Measurements from ENCODE around the gene PAH.
A peak's percentile ranks its signal among the peaks of the same experiment; 100 is the strongest.

Gene PAH

DNA sequence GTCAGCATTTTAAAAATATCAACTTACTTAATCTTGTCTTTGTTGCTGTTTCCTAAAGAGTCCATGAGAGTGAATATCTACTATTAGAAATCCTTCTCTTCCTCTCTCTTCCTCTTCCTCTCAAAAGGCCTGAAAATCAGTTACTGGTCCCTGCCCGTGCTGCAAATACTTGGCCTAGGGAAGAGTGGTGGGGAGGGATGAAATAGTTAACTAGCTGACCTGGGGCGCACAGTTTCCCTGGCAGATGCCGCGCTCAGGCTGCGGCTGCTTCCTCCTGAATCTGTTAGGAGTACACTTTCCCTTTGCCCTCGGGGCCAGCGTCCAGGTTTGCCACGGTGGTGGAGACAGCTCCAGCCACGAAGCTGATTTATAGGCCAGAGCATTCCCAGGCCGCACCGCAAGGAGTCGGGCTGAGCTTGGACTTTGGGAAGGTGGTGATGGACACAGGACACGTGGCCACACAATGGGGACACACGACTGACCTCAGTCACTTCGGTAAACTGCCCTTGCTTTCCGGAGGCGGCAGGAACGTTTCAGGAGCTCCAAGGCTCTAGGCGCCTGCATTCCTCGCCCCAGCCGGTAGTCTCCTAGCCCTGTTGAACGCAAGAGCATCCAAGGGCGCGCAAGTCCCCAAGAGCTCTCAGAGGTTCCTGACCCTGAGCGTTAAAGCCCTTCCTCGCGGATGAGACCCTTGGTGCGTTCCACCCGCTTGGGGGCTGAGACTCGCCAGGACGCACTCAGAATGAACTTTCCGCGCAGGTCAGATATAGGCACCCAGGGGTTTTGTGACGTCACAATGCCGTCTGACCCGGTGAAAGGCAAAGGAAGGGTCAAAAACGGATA, 33.3 kb upstream of the PAH start:
- no peak for DNase-seq

DNA sequence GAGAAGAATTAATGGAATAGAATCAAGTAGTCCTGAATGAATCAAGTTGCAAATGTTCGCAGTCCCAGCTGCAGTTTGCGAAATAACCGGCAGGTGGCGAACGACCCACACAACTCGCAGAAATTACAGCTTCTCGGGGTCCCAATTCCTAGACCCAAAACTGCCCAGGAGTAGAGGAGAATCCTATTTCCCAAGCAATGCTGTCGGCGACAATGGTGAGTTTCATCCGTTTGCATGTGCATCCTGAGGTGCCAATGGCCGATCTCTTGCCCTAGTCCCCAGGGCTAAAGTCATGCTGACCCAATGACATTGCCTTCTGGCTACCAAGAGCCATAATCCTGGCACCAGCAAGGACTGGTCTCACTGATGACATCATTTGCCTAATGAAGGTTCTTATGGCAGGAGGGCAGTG, 31.9 kb upstream of the PAH start:
- DNase-seq = peak; percentile 36

DNA sequence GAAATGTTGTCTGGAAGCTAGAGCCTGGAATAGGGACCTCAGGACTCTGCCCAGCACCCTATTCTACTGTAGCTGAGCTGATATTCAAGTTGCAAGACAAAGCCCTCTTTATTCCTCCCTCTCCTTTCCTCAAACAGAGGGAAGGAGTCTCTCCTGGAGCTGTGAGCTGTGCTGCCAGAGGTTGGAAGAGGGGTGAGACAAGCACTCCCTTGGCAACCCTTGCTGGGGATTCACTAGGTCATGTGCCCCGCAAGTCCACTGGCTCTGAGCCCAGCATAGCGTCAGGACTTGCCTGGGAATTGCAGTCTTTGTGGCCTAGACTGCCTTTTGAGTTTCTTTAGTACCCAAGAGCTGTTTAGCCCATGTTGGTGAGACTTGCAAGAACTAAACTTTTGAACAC, 29.0 kb upstream of the PAH start:
- no peak for DNase-seq

DNA sequence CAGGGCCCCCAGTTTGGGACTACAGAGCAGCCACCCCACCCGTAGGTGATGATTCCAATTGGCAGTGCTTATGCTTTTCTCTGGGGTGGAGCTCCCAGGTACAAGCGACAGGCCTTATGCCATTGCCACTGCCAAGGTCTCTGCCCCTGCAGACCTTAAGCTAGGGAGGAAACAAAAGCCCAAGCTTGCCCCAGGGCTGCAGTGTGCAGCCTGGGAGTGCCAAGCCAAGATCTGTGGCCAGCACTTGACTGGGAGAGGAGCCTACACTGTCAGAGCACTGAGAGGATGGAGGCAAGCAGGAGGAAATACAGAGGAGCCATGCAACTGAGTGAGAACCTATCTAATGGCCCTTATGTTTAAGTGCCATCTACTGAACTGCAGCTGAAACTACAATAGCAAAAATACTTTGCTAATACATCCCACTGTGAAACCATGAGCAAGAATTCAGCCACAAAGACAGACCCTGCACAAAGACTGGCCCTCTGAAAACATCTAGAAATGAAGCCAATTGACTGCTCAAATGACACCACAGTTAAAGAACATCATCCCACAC, 22.7 kb upstream of the PAH start:
- DNase-seq = no peak

DNA sequence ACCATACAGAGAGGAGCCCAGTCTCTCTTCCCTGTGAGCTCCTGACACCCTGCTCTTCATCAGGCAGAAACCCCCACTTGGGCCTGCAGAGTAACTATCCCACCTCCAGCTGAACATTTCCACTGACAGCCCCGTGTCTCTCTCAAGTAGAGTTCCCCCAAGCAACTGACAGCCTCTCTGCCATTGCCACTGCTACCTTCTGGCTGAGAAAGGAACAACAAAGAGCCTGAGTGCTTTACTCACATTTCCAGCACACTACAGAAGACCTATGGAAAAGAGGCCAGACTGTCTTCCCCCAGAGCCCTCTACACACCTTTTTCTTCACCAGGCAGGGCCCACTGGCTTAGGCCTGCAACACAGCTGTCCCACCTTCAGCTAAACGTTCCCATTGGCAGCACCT, 22.0 kb upstream of the PAH start:
- DNase-seq = no peak

DNA sequence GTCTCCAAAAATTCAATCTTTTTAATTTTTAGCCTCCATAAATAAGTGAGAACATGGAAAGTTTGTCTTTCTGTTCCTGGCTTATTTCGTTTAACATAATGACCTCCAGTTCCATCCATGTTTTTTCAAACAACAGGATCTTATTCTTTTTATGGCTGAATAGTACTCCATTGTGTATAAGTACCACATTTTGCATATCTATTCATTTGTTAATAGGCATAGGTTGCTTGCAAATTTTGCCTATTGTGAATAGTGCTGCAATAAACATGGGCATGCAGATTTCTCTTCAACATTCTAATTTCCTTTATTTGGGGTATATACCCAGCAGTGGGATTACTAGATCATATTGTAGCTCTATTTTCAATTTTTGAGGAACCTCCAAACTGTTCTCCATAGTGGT, 16.1 kb upstream of the PAH start:
- no peak for DNase-seq

DNA sequence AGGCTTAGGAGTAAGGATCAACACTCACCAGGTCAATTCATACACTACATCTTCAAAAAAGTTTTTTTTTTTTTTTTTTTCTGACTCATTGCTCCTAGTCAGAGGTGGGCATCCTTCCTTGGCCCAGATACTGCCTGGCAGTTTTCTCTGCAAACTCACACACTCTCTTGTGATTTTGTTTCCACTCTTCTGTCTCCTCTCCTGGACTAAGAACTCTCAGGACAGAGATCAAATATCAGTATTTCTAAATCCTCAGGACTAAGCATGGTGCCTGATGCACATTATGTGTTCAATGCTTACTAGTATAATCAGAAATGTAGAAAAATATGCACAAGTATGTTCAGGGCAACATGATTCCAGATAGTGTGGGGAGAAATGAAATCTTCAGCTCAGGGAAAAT, 10.2 kb upstream of the PAH start:
- no peak for DNase-seq

DNA sequence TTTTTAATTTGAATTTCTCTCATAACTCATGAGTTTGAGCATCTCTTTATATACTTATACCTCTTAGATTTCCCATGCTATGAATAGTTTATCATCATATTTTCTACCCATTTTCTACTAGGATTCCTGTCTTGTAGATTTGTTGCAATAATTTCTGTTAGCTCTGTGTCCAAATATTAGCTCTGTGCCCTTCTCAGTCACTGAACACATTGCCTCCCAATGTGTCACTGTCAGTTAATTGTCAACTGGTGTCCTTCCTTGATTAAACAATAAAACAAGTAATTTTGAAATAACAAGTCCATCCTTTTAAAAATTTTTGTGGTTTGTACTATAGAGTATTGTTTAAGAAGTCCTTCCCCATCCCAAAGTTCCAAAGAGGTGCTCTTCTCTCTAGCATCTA, 4.2 kb upstream of the PAH start:
- DNase-seq = no peak

DNA sequence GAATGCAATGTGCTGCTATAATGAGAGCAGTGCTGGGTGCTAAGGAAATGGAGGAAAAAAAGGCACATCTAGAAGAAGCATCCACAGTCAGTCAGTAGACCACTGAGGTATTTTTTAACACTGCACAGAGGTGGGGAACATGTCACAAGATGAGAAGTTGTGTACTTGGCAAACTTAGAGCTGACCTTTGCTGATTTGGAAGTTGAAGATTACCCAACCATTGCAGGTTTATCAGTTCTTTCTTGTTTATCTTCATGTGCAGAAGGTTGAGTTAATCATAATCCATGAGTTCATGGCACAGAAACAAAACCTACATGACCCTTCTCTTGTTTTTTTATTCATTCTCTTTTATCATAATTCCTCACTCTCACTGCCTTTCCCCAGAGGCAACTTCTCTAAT, 3.2 kb upstream of the PAH start:
- no peak for DNase-seq

DNA sequence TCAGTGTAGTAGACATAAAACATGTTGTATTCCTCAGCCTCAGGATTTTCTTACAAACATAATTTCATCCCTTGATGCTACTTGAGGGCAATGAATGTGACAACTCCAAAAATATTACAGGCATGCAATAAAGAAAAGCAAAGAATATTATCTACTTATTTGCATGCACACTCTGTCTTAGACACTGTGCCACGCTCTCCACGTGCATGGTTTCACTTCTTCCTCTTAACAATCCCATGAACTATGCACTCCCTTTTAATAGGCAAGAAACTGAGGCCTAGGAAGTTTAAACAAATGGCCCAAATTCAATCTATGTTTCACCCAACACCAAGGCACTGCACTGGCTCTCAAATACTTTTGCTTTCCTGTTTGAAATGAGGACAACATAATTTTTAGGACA, 1.8 kb upstream of the PAH start:
- no peak for DNase-seq

DNA sequence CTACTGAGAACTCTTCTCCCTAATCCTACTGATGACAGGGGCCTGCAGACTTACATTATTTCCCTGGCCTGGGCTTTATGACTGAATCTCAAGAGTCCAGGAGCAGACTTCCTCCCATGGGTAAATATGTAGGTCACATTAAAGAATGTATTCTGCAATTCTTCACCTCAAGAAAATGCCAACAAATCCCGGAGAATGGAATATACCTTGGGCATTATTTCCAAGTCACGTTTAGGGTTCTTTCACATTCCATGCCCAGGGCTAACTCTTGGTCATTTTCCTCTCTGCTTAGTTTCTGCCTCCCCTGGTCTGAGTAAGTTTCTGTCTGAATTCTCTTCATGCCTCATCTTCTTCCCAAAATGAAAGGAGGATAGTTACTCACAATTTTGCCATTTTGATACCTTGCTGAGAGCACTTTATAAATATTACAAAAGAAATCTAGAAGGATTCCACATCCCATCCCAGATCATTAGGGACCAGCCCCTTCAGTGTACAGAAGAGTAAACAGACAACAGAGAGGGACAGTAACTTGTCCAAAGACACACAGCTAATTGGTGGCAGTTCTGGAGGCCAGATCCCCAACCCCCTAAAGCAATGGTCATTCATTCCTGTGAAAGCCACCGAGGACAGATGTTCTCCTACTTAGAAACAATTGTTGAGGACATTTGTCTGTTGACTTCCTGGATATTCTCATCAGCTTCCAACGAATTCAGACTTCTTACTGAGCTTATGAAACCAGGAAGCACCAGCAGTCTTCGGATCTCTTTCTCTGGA, 605 bp downstream of the PAH start:
- no peak for DNase-seq

DNA sequence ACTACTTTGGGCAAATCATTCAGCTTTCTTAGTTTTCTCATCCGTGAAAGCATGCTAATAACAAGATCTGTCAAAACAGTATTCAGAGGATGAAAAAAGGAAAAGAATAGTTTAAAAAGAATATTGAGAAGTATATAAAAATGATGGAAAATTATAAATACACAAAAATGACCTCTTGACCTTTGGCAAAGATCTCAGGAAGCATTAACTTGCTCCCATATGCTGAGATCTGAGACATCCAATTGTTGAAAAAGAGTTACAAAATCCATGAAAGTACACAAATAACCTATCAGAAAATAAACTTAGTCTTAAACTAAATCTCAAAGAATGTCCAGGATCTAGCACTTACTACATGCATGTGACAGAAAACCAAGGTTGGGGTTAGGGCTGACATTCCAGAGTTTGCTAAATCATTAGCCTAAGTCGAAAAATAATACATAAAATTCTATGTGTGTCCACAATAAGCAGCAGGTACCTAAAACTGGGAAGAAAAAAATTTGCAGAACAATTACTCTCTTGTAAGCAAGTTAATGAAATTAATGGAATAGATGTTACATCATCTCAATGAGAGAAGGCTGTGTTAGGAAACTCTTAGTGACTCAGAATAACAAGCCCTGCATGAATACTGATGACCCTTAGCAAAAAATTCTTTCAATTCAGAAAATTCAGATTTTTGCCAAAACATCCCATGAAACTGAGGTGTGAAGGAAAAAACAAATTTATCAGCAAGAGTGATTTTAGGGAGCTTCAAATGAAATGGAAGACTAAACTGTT, 3.4 kb downstream of the PAH start:
- no peak for DNase-seq

DNA sequence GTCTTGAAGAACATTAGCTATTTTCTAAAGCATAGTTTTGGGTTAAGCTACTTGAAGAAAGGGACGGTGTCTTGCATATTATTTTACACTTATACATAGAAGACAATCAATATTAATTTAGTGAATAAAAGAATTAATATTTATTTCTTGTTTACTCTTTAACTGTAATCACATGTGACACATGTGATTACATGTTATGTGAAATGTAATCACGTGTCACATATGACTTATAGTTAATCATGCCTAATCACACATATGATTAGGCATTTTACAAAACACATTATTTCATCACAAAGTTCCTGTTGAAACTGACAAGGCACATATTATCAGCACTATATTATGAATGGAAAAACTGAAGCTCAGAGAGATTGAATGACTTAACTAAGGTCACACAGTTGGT, 4.8 kb downstream of the PAH start:
- no peak for DNase-seq

DNA sequence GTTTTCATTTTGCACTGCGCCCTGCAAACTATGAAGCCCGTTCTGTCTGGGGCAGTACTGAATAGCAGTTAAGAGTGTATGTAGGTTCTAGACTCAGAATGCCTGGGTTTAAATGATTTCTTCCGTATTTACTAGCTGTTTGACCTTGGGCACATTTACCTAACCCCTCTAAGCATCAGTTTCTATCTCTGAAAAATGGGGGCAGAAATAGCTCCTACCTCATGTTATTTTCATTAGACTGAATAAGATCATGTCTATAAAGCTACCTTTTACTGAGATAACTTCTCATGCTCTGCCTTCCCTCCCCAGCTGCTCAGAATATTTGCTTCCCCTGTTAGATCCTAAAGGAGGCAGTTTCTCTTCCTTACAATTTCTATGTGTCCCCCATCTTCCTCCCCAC, 5.7 kb downstream of the PAH start:
- DNase-seq = no peak

DNA sequence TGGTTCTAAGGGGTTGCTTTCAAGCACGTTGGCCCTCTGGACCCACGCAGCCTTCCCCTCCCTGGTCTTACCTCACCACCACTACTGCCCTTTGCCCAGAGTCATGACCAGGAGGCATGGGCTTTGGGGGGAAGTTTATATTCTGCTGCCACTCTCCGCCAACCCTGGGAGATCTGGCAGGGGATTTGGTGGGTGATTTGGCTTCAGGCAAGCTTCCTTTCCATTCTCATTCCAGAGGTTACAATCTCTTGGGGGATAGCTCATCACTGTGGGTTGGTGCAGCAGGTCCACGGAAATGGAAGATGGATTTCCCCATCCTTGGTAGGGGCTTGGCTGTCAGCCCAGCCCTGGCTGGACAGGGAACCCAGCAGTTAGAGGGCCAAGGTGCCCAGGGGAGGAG, 6.3 kb downstream of the PAH start:
- DNase-seq = no peak

DNA sequence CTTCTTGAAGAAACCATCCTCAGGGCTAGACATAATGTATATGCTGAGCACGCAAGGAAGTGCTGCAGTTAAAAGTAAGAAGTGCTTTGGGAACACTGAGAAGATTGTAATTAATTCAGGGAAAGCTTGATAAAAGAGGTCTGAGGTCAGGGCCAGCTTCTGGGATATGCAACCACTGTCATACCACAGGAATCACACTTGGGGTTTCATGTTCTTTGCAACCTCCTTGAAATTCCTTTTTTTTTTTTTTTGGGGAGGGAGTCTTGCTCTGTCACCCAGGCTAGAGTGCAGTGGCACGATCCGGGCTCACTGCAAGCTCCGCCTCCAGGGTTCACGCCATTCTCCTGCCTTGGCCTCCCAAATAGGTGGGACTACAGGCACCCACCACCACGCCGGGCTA, 6.9 kb downstream of the PAH start:
- no peak for DNase-seq

DNA sequence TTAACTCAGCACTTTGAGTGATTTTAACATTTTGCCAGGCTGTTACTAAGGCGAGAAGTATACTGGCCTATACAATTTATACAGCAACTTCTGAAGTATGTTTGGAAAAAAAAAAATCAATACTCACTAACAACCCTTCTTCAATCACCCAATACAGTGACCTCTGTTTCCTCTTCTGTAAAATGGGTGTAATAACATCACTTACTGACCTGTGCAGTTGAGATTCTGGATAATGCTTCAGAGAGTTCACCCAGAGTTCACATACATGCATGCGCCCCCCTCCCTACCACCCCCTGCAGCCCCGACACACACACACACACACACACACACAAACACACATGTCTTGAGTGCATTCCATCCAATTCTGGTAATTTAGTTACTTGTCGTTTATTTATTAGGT, 9.1 kb downstream of the PAH start:
- no peak for DNase-seq

DNA sequence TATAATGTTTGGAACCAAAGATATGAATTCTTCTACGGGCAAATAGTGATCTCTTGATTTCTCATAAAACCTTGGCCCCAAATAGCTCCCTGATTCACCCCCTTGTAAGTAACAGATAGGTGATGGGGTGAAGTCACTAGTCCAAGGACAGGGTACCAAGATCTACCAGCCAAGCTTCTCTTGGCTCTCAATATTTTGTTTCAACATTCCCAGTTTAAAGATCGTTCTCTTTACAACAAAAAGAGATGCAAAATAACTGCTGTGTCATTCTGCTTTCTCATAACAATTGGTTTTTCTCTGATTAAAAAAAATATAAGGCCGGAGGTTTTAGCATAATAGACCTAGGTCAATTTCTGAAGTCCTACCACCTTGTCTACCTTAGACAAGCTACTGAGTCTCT, 11.8 kb downstream of the PAH start:
- DNase-seq = no peak

DNA sequence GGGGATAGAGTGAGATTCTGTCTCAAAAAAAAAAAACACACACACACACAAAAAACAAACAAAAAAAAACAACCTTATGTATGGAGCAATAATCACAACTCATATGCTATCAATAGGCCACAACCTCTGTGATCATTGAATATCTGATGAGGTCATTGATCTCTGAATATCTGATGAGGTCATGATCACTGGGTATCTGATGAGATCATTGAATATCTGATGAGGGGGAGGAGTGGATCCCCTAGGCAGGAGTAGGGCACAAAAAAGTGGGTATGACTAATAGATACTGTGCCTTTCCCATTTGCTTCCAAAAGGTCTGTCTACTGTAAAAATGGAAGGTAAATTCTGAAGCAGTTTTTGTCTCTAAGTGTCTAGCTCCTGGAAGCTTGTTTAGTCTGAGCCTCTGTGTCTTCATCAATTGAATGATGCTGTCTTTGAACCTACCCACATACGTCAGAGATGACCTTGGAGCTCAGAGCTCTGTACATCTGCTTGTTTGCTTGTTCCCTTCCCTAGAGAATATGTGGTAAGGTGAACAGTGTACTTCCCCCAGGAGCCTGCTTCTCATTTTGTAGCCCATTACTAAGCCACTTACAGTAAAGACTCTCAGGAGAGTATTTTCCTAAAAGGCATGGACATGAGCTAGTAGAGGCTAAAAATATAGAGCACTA, 13.6 kb downstream of the PAH start:
- DNase-seq = no peak

DNA sequence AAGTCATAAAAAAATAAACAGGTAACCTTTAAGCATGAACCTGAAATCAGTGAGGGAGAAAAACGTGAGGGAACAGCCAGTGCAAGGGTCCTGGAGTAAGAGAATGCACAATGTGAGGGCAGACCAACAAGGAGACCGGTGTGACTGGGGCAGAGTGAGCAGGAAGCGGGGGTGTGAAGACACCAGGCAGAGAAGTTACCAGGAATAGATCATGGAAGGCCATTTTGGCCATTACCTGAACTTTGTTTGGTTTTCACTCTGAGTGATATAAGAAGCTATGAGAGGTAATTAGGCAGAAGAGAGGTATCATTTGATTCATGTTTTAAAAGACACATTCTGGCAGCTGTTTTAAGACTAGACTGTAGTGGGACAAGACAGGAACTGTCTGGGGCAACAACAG, 15.0 kb downstream of the PAH start:
- no peak for DNase-seq

DNA sequence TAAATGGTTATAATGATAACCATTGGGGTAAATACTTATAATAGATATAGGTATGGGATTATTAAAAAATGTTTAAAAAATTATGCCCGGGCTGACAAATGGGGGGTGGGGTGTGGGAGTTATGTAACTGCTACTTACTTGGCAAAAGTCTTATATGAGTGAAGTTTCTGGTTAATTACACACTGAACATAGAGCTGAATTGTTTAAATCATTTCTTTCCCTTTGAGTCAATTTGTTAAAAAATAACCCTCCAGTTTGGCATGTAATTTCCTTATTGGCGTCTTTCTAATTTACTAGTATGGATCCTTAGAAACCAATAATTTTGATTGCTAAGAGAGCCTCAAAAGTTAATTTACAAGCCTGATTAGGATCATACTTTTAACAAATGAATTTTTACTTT, 16.7 kb downstream of the PAH start:
- no peak for DNase-seq

DNA sequence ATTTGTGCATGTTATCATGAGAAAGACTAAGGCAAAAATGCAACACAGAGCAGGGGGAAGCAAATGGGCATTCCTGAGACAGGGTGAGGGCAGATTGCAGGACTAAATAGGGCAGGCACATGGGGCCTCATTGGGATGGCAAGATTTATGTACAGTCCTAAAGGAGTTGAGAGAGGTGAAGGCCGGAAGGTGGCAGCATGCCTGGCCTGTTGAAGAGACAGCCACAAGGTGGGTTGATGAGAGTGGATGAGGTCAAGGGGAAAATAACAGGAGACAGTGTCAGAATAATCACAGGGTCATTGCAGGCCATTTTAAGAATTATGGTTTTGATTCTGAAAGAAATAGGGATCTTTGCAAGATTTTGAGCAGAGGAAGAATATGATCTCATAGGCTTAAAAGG, 21.0 kb downstream of the PAH start:
- DNase-seq = no peak

DNA sequence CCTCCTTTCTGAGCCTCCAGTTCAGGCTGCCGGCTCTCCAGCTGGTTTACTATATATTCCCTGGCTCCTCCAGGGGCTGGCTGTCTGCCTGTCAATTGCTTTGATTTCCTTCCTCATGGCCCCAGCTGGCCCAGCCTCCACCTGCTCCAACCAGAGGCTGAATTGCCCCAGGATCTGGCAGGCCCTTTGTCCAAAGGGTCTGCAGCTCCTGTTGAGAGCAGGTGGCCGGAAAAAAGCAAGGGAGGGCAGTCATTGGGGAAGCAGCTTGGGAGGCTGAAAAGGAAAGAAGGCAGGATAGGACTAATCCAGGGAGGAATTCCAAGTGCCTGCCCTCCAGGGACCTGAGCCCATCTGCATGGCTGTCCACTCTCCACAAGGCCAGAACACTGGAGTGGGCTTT, 25.3 kb downstream of the PAH start:
- DNase-seq = no peak

All from stimulated activated CD4-positive, alpha-beta T cell treated with anti-CD3 and anti-CD28 coated beads, Interleukin-1b, Interleukin-23, amount 100 ng/mL, for 48 hours (primary cell).